ENCODE results near the gene MGMT. TPM values are rescaled to one million over a fixed set of nuclear protein-coding genes. Genes with fewer than 3 reads are reported as not detected.

Gene MGMT
- total and polyA plus RNA-seq, 4 donors: 28.2 to 79.1 (median 46.0) TPM

- peaks cover 0 to 6% (median 3%) of the 10 kb centered on the region in 4 donors for H3K9me3 ChIP-seq (ENCODE audit: control insufficient read depth in 4 of 4, low read length in 3 of 4)
These were observed 14.6 kb downstream of the MGMT start for GRCh38 chr10:129481641-129482040.

GRCh38 chr10:129483430-129484010 lies 16.5 kb downstream of the MGMT start:
- peaks cover 0 to 15% (median 7%) of the 10 kb centered on the region in 4 donors for H3K4me1 ChIP-seq (ENCODE audit: control insufficient read depth in 4 of 4, insufficient read depth in 4 of 4, low read length in 3 of 4)
- no peak for DNase-seq (ENCODE audit: low spot score)
- no peak overlapping the region for H3K27ac ChIP-seq (ENCODE audit: low read depth in 1 of 2, low read length in 2 of 2)
- no peak for TF ChIP-seq JUND (IDR thresholded peaks at IDR 0.05)
- peak in 1 of 2 donors; percentile 5 for TF ChIP-seq RAD21 (IDR thresholded peaks at IDR 0.05)
- no peak for TF ChIP-seq CTCF (IDR thresholded peaks at IDR 0.05; ENCODE audit: low read depth, low read length, missing input control)
- TF ChIP-seq ATF3 (IDR thresholded peaks at IDR 0.05): no peak
- TF ChIP-seq FOXA1 (IDR thresholded peaks at IDR 0.05): no peak
- no peak for TF ChIP-seq TAF1 (conservative IDR thresholded peaks at IDR 0.05)
- H3K9ac ChIP-seq (ENCODE audit: low read depth in 1 of 2, low read length in 2 of 2): no peak overlapping the region
- WGBS: 97% methylated on average over 1 of the region's 1 CpG
- no peaks in the 10 kb centered on the region for H3K36me3 ChIP-seq (ENCODE audit: control insufficient read depth in 4 of 4, insufficient read depth in 3 of 4, low read depth in 1 of 4, low read length in 3 of 4)
- no peaks in the 10 kb centered on the region for H3K27me3 ChIP-seq (ENCODE audit: control insufficient read depth in 4 of 4, insufficient read depth in 4 of 4, low read length in 3 of 4)
- H3K4me3 ChIP-seq (ENCODE audit: low read depth in 1 of 3, low read length in 3 of 3): no peak overlapping the region
- H3K9me3 ChIP-seq (ENCODE audit: control insufficient read depth in 4 of 4, low read length in 3 of 4): peaks cover 0 to 6% (median 3%) of the 10 kb centered on the region in 4 donors

More at GRCh38 chr10:129481641-129482040, 14.6 kb downstream of the MGMT start:
- Histone ChIP-seq H3K4me3 (ENCODE audit: low read depth in 1 of 3, low read length in 3 of 3) (peak overlapping the region in 1 of 3 donors; percentile 6), H3K4me1 (ENCODE audit: control insufficient read depth in 4 of 4, insufficient read depth in 4 of 4, low read length in 3 of 4) (peaks cover 0 to 16% (median 8%) of the 10 kb centered on the region in 4 donors), H3K27ac (ENCODE audit: low read depth in 1 of 2, low read length in 2 of 2) (peak overlapping the region; percentile 68 to 78), H3K9ac (ENCODE audit: low read depth in 1 of 2, low read length in 2 of 2) (peak overlapping the region in 1 of 2 donors; percentile 72), H3K36me3 (ENCODE audit: control insufficient read depth in 4 of 4, insufficient read depth in 3 of 4, low read depth in 1 of 4, low read length in 3 of 4) (no peaks in the 10 kb centered on the region), H3K27me3 (ENCODE audit: control insufficient read depth in 4 of 4, insufficient read depth in 4 of 4, low read length in 3 of 4) (no peaks in the 10 kb centered on the region)
- TF ChIP-seq HNF4A (conservative IDR thresholded peaks at IDR 0.05) (peak; percentile 49 to 65), CTCF (IDR thresholded peaks at IDR 0.05; ENCODE audit: low read depth, low read length, missing input control) (no peak)
- no peak for DNase-seq (ENCODE audit: low spot score)
- 43% methylated on average over 1 of the region's 1 CpG for WGBS

- peaks cover 0 to 7% (median 1%) of the 10 kb centered on the region in 4 donors for H3K4me1 ChIP-seq (ENCODE audit: control insufficient read depth in 4 of 4, insufficient read depth in 4 of 4, low read length in 3 of 4)
- H3K4me3 ChIP-seq (ENCODE audit: low read depth in 1 of 3, low read length in 3 of 3): no peak overlapping the region
- no peak for TF ChIP-seq JUND (IDR thresholded peaks at IDR 0.05)
- TF ChIP-seq HNF4A (conservative IDR thresholded peaks at IDR 0.05): peak in 1 of 2 donors; percentile 4
- no peaks in the 10 kb centered on the region for H3K27me3 ChIP-seq (ENCODE audit: control insufficient read depth in 4 of 4, insufficient read depth in 4 of 4, low read length in 3 of 4)
- WGBS: 22% methylated on average over 3 of the region's 3 CpGs
- H3K9me3 ChIP-seq (ENCODE audit: control insufficient read depth in 4 of 4, low read length in 3 of 4): peaks cover 3 to 14% (median 9%) of the 10 kb centered on the region in 4 donors
- H3K36me3 ChIP-seq (ENCODE audit: control insufficient read depth in 4 of 4, insufficient read depth in 3 of 4, low read depth in 1 of 4, low read length in 3 of 4): no peaks in the 10 kb centered on the region
- no peak overlapping the region for H3K9ac ChIP-seq (ENCODE audit: low read depth in 1 of 2, low read length in 2 of 2)
- DNase-seq (ENCODE audit: low spot score): no peak
- H3K27ac ChIP-seq (ENCODE audit: low read depth in 1 of 2, low read length in 2 of 2): no peak overlapping the region
These were observed 19.8 kb downstream of the MGMT start for GRCh38 chr10:129486805-129487204.

Data from liver (tissue), 9 donors.